Neural cell (in vitro differentiated cells): ENCODE data around the gene IFNGR2.

Experiments used
- CTCF ChIP-seq: fragments of 450-650 bp; IDR thresholded peaks from 2 replicates; pipeline ENCODE4 v1.5.1; 2014; ENCODE audit warnings: antibody characterized with exemption, mild to moderate bottlenecking, moderate library complexity; ENCODE audit not compliant: poor library complexity, severe bottlenecking
- EP300 ChIP-seq: fragments of 450-650 bp; conservative IDR thresholded peaks from 2 replicates; pipeline ENCODE4 v1.6.1; 2014; ENCODE audit warnings: antibody characterized with exemption, mild to moderate bottlenecking, moderate library complexity; ENCODE audit not compliant: poor library complexity, severe bottlenecking
- EZH2 ChIP-seq: fragments of 200-600, 300-800 bp; shearing (Covaris generic), sonication (generic); IDR thresholded peaks from 2 replicates; pipeline ENCODE4 v1.6.1; 2014; ENCODE audit warnings: antibody characterized with exemption, low read length, borderline replicate concordance, mild to moderate bottlenecking; ENCODE audit not compliant: insufficient read depth, poor library complexity, severe bottlenecking
- RAD21 ChIP-seq: fragments of 450-650 bp; conservative IDR thresholded peaks from 2 replicates; pipeline ENCODE4 v1.6.1; 2014; ENCODE audit warnings: antibody characterized with exemption, mild to moderate bottlenecking, moderate library complexity
- TAF1 ChIP-seq: IDR thresholded peaks from 2 replicates; pipeline ENCODE4 v1.6.1; 2012; ENCODE audit warnings: low read depth

GRCh38 chr21:33355996-33356395 lies 47.2 kb upstream of the IFNGR2 start:
- TF ChIP-seq CTCF = no peak
- no peak for TF ChIP-seq EP300
- TF ChIP-seq EZH2 = no peak
- no peak for TF ChIP-seq TAF1
- TF ChIP-seq RAD21 = no peak
